Measurements from ENCODE around the gene TMTC1.
A peak's percentile ranks its signal among the peaks of the same experiment; 100 is the strongest.

The TMTC1 gene

DNA sequence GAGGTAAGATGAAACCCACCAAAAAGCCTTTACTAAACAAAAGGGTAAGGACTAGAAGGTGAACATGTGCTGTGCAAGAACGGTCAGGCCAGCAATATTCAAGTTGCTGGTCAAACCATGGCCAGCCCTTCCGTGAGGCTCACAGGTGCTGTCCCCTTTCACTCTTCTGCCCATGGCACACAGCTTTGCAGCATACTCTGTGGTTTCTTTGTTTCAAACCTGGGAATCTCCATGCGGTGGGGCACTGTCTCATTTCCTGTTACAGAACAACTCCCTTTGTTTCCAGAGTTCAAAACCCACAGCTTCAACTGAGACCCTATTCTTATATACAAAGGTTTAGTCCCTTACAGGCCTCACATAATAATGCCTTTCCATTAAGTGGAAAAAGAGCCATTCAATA lies 284.5 kb downstream of the TMTC1 start:
- Histone ChIP-seq H2BK120ac (ENCODE audit: low read depth, low read length) (no peak overlapping the region), H2BK12ac (ENCODE audit: low read length in 2 of 2) (no peak overlapping the region), H3K27ac (ENCODE audit: low read length, poor library complexity, severe bottlenecking) (no peak overlapping the region), H3K4me2 (ENCODE audit: low read length, poor library complexity, severe bottlenecking) (no peak overlapping the region), H2BK15ac (ENCODE audit: low read depth, poor library complexity, severe bottlenecking) (no peak overlapping the region), H3K79me1 (replicated peaks; ENCODE audit: low read length, poor library complexity, severe bottlenecking) (no peaks in the 10 kb centered on the region), H3K4me3 (ENCODE audit: insufficient read depth in 1 of 2, low read depth in 1 of 2, low read length in 2 of 2) (no peak overlapping the region), H3K36me3 (ENCODE audit: control insufficient read depth in 1 of 2, insufficient read depth in 2 of 2, low read depth in 1 of 2, low read length in 2 of 2) (peaks cover 0 to 12% of the 10 kb centered on the region in 2 experiments), H3K27me3 (ENCODE audit: control insufficient read depth in 1 of 2, insufficient read depth in 1 of 2, low read length in 2 of 2) (no peaks in the 10 kb centered on the region), H4K8ac (ENCODE audit: low read length) (no peak overlapping the region), H3K4ac (ENCODE audit: low read depth in 1 of 2, low read length in 2 of 2) (no peak overlapping the region), H3K4me1 (ENCODE audit: control insufficient read depth, insufficient read depth, low read depth, low read length) (no peaks in the 10 kb centered on the region), H3K9ac (ENCODE audit: low read length) (no peak overlapping the region), H3K14ac (ENCODE audit: low read length in 2 of 2) (no peak overlapping the region), H4K91ac (ENCODE audit: low read length) (no peak overlapping the region), H2AFZ (ENCODE audit: low read depth, low read length) (no peak overlapping the region), H3K18ac (ENCODE audit: low read depth in 1 of 2, low read length in 2 of 2) (no peak overlapping the region), H2BK5ac (ENCODE audit: low read depth, low read length, poor library complexity, severe bottlenecking) (no peak overlapping the region), H3K23ac (ENCODE audit: low read length in 2 of 2) (no peak overlapping the region), H3K9me3 (ENCODE audit: control insufficient read depth, low read length) (no peaks in the 10 kb centered on the region), H2AK5ac (ENCODE audit: low read length, severe bottlenecking) (no peak overlapping the region)
- WGBS = 97% methylated on average over 3 of the region's 3 CpGs
- DNase-seq = no peak

DNA sequence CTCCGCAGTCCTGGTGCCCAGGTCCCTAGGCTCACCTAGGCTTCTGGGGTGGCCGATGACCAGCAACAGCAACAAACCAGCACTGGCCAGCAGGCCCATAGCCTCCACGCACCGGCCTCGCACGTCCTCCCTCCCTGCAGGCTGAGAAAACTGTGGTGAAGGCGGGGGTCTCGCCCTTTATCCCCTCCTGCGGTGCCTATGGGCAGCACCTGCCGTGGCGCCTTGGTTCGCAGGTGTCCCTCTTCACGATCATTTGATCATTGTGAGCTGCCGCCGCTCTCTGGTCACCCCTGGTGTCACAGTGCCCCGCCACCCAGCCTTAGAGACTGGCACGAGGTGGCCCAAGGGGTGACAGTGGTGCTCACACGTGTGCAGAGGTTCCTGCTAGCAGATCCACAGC lies 286.2 kb downstream of the TMTC1 start, which contains the start of gene OVCH1:
Gene OVCH1, minus strand, starts transcription at position 99 of the 400 bp plus-strand sequence. Its CDS starts 0 bp downstream, at position 99.
- Histone ChIP-seq H2BK120ac (ENCODE audit: low read depth, low read length) (no peak within 1 kb of the TSS), H4K8ac (ENCODE audit: low read length) (no peak within 1 kb of the TSS), H3K4ac (ENCODE audit: low read depth in 1 of 2, low read length in 2 of 2) (no peak within 1 kb of the TSS), H3K79me1 (replicated peaks; ENCODE audit: low read length, poor library complexity, severe bottlenecking) (no peaks in the 10 kb centered on the region), H3K14ac (ENCODE audit: low read length in 2 of 2) (peak within 1 kb of the TSS in 1 of 2 experiments; percentile 59), H3K4me2 (ENCODE audit: low read length, poor library complexity, severe bottlenecking) (no peak within 1 kb of the TSS), H2BK15ac (ENCODE audit: low read depth, poor library complexity, severe bottlenecking) (no peak within 1 kb of the TSS), H2BK12ac (ENCODE audit: low read length in 2 of 2) (no peak within 1 kb of the TSS), H3K9me3 (ENCODE audit: control insufficient read depth, low read length) (no peaks in the 10 kb centered on the region), H4K91ac (ENCODE audit: low read length) (no peak within 1 kb of the TSS), H3K27ac (ENCODE audit: low read length, poor library complexity, severe bottlenecking) (no peak within 1 kb of the TSS), H2AFZ (ENCODE audit: low read depth, low read length) (no peak within 1 kb of the TSS), H3K4me3 (ENCODE audit: insufficient read depth in 1 of 2, low read depth in 1 of 2, low read length in 2 of 2) (no peak within 1 kb of the TSS), H3K4me1 (ENCODE audit: control insufficient read depth, insufficient read depth, low read depth, low read length) (no peaks in the 10 kb centered on the region), H3K27me3 (ENCODE audit: control insufficient read depth in 1 of 2, insufficient read depth in 1 of 2, low read length in 2 of 2) (no peaks in the 10 kb centered on the region), H3K23ac (ENCODE audit: low read length in 2 of 2) (no peak within 1 kb of the TSS), H3K18ac (ENCODE audit: low read depth in 1 of 2, low read length in 2 of 2) (no peak within 1 kb of the TSS), H2BK5ac (ENCODE audit: low read depth, low read length, poor library complexity, severe bottlenecking) (no peak within 1 kb of the TSS), H3K9ac (ENCODE audit: low read length) (no peak within 1 kb of the TSS), H2AK5ac (ENCODE audit: low read length, severe bottlenecking) (no peak within 1 kb of the TSS), H3K36me3 (ENCODE audit: control insufficient read depth in 1 of 2, insufficient read depth in 2 of 2, low read depth in 1 of 2, low read length in 2 of 2) (peaks cover 0 to 4% of the 10 kb centered on the region in 2 experiments)
- WGBS = 93% methylated on average over 18 of the region's 18 CpGs
- no peak for DNase-seq

DNA sequence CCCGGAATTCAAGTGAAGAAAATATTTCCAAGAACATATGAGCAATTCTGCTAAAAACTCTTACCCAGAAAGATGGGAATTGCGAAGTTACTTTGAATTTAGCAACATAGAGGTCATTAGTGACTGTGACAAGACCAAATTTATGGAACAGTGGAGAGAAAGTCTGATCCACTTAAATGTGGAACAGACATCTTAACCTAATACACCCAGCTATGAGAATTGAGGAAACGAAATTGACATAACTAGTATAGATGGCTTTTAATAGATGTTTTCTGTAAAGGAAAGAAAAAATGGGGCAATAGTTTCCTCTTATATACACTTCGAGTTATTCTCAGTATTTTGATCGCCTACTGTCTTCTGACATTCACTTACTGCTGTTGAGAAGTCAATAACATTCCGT lies 290.9 kb downstream of the TMTC1 start:
- Histone ChIP-seq H3K4ac (ENCODE audit: low read depth in 1 of 2, low read length in 2 of 2) (no peak overlapping the region), H2BK15ac (ENCODE audit: low read depth, poor library complexity, severe bottlenecking) (no peak overlapping the region), H3K4me2 (ENCODE audit: low read length, poor library complexity, severe bottlenecking) (no peak overlapping the region), H2BK5ac (ENCODE audit: low read depth, low read length, poor library complexity, severe bottlenecking) (no peak overlapping the region), H3K9ac (ENCODE audit: low read length) (no peak overlapping the region), H2AFZ (ENCODE audit: low read depth, low read length) (no peak overlapping the region), H3K79me1 (replicated peaks; ENCODE audit: low read length, poor library complexity, severe bottlenecking) (no peaks in the 10 kb centered on the region), H3K18ac (ENCODE audit: low read depth in 1 of 2, low read length in 2 of 2) (no peak overlapping the region), H2BK12ac (ENCODE audit: low read length in 2 of 2) (no peak overlapping the region), H3K27ac (ENCODE audit: low read length, poor library complexity, severe bottlenecking) (no peak overlapping the region), H4K8ac (ENCODE audit: low read length) (no peak overlapping the region), H3K4me3 (ENCODE audit: insufficient read depth in 1 of 2, low read depth in 1 of 2, low read length in 2 of 2) (no peak overlapping the region), H3K4me1 (ENCODE audit: control insufficient read depth, insufficient read depth, low read depth, low read length) (no peaks in the 10 kb centered on the region), H3K36me3 (ENCODE audit: control insufficient read depth in 1 of 2, insufficient read depth in 2 of 2, low read depth in 1 of 2, low read length in 2 of 2) (no peaks in the 10 kb centered on the region), H4K91ac (ENCODE audit: low read length) (no peak overlapping the region), H2AK5ac (ENCODE audit: low read length, severe bottlenecking) (no peak overlapping the region), H2BK120ac (ENCODE audit: low read depth, low read length) (no peak overlapping the region), H3K27me3 (ENCODE audit: control insufficient read depth in 1 of 2, insufficient read depth in 1 of 2, low read length in 2 of 2) (no peaks in the 10 kb centered on the region), H3K14ac (ENCODE audit: low read length in 2 of 2) (no peak overlapping the region), H3K23ac (ENCODE audit: low read length in 2 of 2) (no peak overlapping the region), H3K9me3 (ENCODE audit: control insufficient read depth, low read length) (no peaks in the 10 kb centered on the region)
- DNase-seq = no peak
- 81% methylated on average over 3 of the region's 6 CpGs for WGBS

- Histone ChIP-seq H2BK120ac (ENCODE audit: low read depth, low read length) (no peak overlapping the region), H2AFZ (ENCODE audit: low read depth, low read length) (no peak overlapping the region), H3K14ac (ENCODE audit: low read length in 2 of 2) (no peak overlapping the region), H3K9me3 (ENCODE audit: control insufficient read depth, low read length) (no peaks in the 10 kb centered on the region), H4K8ac (ENCODE audit: low read length) (no peak overlapping the region), H2BK15ac (ENCODE audit: low read depth, poor library complexity, severe bottlenecking) (no peak overlapping the region), H3K4me2 (ENCODE audit: low read length, poor library complexity, severe bottlenecking) (no peak overlapping the region), H3K79me1 (replicated peaks; ENCODE audit: low read length, poor library complexity, severe bottlenecking) (no peaks in the 10 kb centered on the region), H3K23ac (ENCODE audit: low read length in 2 of 2) (no peak overlapping the region), H2AK5ac (ENCODE audit: low read length, severe bottlenecking) (no peak overlapping the region), H4K91ac (ENCODE audit: low read length) (no peak overlapping the region), H3K4ac (ENCODE audit: low read depth in 1 of 2, low read length in 2 of 2) (no peak overlapping the region), H3K4me1 (ENCODE audit: control insufficient read depth, insufficient read depth, low read depth, low read length) (no peaks in the 10 kb centered on the region), H3K18ac (ENCODE audit: low read depth in 1 of 2, low read length in 2 of 2) (no peak overlapping the region), H3K9ac (ENCODE audit: low read length) (no peak overlapping the region), H3K27ac (ENCODE audit: low read length, poor library complexity, severe bottlenecking) (no peak overlapping the region), H3K27me3 (ENCODE audit: control insufficient read depth in 1 of 2, insufficient read depth in 1 of 2, low read length in 2 of 2) (no peaks in the 10 kb centered on the region), H3K36me3 (ENCODE audit: control insufficient read depth in 1 of 2, insufficient read depth in 2 of 2, low read depth in 1 of 2, low read length in 2 of 2) (peaks cover 0 to 3% of the 10 kb centered on the region in 2 experiments), H2BK5ac (ENCODE audit: low read depth, low read length, poor library complexity, severe bottlenecking) (no peak overlapping the region), H3K4me3 (ENCODE audit: insufficient read depth in 1 of 2, low read depth in 1 of 2, low read length in 2 of 2) (no peak overlapping the region), H2BK12ac (ENCODE audit: low read length in 2 of 2) (no peak overlapping the region)
- DNase-seq = no peak
- 67% methylated on average over 2 of the region's 2 CpGs for WGBS
These were observed 296.8 kb downstream of the TMTC1 start for GRCh38 chr12:29486972-29487371.

Data from mesenchymal stem cell (in vitro differentiated cells and primary cell).